GM12864 (cell line): ENCODE results near the gene RTN1.

Experiments
- DNase-seq: peaks from one replicate; pipeline ENCODE4 v3.0.0-alpha.2; 2011; ENCODE audit warnings: low read depth
- H3K4me3 ChIP-seq: 2 replicates; pipeline ENCODE4 v1.5.1; 2011; ENCODE audit warnings: mild to moderate bottlenecking, low read depth, low read length, control low read depth
- TF ChIP-seq, protein P1 (sequence below): IDR thresholded peaks from 2 replicates; pipeline ENCODE4 v1.5.1; 2011; ENCODE audit warnings: low read depth, mild to moderate bottlenecking, moderate library complexity, low read length, control low read depth, inconsistent platforms; ENCODE audit errors: missing control alignments

Gene RTN1, protein sequence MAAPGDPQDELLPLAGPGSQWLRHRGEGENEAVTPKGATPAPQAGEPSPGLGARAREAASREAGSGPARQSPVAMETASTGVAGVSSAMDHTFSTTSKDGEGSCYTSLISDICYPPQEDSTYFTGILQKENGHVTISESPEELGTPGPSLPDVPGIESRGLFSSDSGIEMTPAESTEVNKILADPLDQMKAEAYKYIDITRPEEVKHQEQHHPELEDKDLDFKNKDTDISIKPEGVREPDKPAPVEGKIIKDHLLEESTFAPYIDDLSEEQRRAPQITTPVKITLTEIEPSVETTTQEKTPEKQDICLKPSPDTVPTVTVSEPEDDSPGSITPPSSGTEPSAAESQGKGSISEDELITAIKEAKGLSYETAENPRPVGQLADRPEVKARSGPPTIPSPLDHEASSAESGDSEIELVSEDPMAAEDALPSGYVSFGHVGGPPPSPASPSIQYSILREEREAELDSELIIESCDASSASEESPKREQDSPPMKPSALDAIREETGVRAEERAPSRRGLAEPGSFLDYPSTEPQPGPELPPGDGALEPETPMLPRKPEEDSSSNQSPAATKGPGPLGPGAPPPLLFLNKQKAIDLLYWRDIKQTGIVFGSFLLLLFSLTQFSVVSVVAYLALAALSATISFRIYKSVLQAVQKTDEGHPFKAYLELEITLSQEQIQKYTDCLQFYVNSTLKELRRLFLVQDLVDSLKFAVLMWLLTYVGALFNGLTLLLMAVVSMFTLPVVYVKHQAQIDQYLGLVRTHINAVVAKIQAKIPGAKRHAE

DNA sequence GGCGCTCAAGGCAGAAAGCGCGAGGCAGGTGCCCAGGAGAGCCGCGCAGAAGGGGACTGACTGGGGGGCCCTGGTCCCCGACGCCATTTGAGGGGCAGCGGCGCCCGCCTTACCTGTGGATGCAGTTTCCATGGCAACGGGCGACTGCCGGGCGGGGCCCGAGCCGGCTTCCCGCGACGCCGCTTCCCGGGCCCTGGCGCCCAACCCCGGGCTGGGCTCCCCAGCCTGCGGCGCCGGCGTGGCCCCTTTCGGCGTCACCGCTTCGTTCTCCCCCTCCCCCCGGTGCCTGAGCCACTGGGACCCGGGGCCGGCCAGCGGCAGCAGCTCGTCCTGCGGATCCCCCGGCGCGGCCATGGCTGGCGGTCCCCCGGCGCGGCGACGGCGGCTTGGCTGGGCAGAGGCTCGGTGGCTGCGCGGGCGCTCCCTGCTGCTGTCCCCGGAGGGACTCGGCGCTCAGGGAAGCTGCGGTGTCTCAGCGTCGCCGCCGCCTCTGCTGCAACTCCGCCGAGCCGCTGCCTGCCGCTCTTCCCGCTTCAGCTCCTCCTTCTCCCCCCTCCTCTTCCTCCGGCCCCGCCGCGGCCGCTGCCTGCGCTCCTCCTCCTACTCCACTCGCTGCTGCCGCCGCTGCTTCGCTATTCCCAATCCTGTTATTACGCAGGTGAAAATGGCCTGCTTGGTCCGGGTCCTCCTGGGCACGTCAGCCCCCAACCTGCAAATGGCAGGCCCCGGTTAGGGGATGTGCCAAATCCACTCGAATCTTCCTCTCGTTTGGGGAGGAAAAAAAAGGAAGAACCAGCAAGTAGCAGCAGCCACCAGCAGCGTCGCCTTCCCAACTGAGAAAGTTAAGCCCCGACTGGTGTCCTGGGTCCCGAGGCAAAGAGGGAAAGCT is at the start of gene RTN1:
RTN1 (minus strand) TSS at position 500 of the 889 bp plus-strand sequence; CDS start at position 354, 146 bp downstream.
- H3K4me3 ChIP-seq: peak within 1 kb of the TSS; percentile 47
- no peak for DNase-seq
- TF ChIP-seq, protein P1, sequence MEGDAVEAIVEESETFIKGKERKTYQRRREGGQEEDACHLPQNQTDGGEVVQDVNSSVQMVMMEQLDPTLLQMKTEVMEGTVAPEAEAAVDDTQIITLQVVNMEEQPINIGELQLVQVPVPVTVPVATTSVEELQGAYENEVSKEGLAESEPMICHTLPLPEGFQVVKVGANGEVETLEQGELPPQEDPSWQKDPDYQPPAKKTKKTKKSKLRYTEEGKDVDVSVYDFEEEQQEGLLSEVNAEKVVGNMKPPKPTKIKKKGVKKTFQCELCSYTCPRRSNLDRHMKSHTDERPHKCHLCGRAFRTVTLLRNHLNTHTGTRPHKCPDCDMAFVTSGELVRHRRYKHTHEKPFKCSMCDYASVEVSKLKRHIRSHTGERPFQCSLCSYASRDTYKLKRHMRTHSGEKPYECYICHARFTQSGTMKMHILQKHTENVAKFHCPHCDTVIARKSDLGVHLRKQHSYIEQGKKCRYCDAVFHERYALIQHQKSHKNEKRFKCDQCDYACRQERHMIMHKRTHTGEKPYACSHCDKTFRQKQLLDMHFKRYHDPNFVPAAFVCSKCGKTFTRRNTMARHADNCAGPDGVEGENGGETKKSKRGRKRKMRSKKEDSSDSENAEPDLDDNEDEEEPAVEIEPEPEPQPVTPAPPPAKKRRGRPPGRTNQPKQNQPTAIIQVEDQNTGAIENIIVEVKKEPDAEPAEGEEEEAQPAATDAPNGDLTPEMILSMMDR: no peak

DNA sequence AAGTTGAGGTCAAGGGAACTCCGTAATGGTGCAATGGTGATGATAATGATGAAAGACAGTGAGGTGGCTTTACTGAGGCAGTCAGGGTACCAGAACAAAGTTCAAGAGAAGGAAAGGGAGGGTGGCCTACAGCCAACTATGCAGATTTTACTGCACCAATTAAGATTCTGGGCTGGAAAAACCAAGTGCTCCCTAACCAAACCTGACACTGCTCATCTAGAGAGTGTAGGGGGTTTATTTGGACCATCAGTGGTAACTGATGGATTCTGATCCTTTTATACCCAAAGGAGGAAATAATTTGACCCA is 49.8 kb upstream of the RTN1 start:
- TF ChIP-seq, protein P1: no peak
- H3K4me3 ChIP-seq: no peak overlapping the region
- DNase-seq: no peak

DNA sequence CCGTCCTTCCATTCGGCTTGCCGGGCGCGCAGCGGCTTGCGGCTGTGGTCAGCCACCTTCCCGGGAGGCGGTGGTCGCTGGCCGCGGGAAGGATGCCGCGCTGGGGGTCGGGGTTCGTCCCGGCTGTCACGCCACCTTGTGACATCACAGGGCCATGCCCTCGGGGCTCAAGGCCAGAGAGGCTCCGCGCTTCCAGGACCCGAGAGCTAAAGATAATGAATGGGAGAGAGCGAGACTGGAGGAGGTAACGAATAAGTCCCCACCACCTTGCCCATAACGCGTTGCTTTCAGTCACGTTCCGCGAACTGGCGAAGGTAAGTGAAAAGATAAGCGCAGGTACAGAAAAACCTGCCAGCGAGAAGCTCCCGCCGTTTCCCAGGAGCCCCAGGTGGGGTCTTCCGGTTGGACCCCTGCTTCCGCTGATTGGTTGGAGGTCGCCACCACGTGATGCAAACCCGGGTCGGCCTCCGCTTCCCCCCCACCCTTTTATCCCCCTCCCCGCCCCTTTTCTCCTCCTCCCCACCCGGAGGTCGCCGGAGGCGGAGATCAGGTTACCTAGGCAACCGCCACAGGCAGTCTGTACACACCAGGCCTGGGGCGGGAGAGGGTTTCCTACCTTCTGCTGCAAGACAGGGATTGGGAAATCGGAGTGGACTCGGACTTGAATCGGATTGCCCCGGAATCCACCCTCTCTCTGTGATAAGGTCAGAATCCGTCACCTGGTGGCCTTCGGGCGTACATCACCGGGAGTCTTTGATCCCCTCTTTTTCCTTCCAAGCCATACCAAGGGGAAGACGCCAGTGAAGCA is 49.2 kb upstream of the RTN1 start, which contains the start of gene LRRC9:
LRRC9 (plus strand) TSS at position 575 of the 808 bp plus-strand sequence.
- no peak for DNase-seq
- peak within 1 kb of the TSS; percentile 48 for H3K4me3 ChIP-seq
- TF ChIP-seq, protein P1: no peak

DNA sequence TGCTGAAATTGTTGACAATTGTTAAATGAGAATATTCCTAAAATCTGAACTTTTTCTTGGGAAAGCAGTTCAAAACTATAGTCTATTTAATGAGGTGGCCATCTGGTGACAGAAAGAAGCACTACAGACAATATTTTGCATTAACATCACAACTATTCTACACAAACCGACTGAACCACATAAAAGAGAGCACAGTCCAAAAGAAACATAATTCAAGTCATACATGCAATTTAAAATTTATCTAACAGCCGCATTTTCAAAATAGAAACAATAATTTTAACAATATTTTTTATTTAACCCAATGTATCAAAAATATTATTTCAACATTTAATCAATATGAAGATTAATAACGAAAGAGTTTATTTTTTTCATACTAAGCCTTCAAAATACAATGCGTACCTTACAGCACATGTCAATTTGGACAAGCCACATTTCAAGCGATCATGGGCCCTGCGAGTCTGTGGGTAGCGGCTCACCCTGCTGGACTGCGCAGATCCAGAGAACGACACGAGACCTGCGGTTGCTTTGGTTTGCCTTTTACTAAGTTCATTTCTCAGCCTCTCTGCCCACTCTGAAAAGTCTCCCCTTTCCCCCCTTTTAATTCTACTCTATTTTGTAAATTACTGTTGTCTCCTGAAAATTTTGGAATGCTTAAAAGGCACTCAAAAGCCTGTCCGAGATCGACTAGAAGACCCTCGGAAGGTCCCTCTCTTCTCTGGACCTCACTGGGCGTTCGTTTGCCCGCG is 48.4 kb upstream of the RTN1 start:
- H3K4me3 ChIP-seq: peak overlapping the region; percentile 48
- DNase-seq: no peak
- TF ChIP-seq, protein P1: peak; percentile 45

DNA sequence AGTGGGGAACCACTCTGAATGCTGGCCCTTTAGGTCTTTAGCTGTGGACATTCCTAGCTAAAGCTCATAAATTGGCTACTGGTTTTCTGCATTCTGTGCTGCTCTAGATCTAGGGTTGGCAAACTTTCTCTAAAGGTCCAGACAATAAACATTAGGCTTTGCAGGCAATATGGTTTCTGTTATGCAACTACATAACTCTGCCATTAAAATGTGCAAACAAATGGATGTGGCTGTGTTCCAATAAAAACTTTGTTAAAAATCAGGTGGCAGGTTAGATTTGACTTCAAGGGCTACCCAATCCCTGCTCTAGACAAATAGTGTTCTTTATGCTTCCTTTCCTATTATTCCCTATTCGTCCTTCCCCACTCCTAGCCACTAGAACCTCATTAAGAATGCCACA is 42.6 kb upstream of the RTN1 start:
- H3K4me3 ChIP-seq: no peak overlapping the region
- DNase-seq: no peak
- TF ChIP-seq, protein P1: no peak
